Psoas muscle (tissue), 8 donors: ENCODE results near the gene GABBR2. TPM values are rescaled to one million over a fixed set of nuclear protein-coding genes. Genes with fewer than 3 reads are reported as not detected.

ENCODE experiments used
- ATAC-seq, 4 donors: fragments of 200-7000 bp; cut with Tn5 transposase; one replicate each; pipeline ENCODE4 v1.9.1; 2020; ENCODE audit warnings: moderate library complexity in 3 of 4, mild to moderate bottlenecking in 2 of 4
- DNase-seq, 2 donors: peaks; one replicate each; pipeline ENCODE4 v3.0.0-alpha.2; 2020
- H3K27ac ChIP-seq: fragments of 200-600 bp; one replicate; pipeline ENCODE4 v1.8.0; 2022
- H3K27me3 ChIP-seq, 3 donors: fragments of 200-600 bp in 1 of 3; one replicate each; pipeline versions ENCODE4 v1.6.1 to v1.8.0; 2013 to 2022; ENCODE audit warnings: low read length in 2 of 3, mild to moderate bottlenecking in 2 of 3, moderate library complexity in 1 of 3; ENCODE audit not compliant: insufficient read depth in 3 of 3
- H3K36me3 ChIP-seq, 2 donors: fragments of 200-600 bp in 1 of 2; one replicate each; pipeline versions ENCODE4 v1.6.1 to v1.8.0; 2013 to 2022; ENCODE audit warnings: low read depth in 1 of 2, mild to moderate bottlenecking in 1 of 2, moderate library complexity in 1 of 2; ENCODE audit not compliant: insufficient read depth in 1 of 2
- H3K4me1 ChIP-seq: fragments of 200-600 bp; one replicate; pipeline ENCODE4 v1.8.0; 2022
- H3K4me3 ChIP-seq: fragments of 200-600 bp; one replicate; pipeline ENCODE4 v1.8.0; 2022; ENCODE audit warnings: mild to moderate bottlenecking
- H3K9me3 ChIP-seq: fragments of 200-600 bp; one replicate; pipeline ENCODE4 v1.8.0; 2022
- CTCF ChIP-seq: fragments of 200-600 bp; IDR thresholded peaks from one replicate; pipeline ENCODE4 v1.8.0; 2022; ENCODE audit warnings: antibody characterized with exemption
- WGBS, 3 donors: extraction: QIAGEN DNeasy Blood & Tissue Kit; methylation state at CpG; one replicate each; pipeline versions ENCODE4 v1.1.6 to v1.1.7; 2013; 5-methylcytosine and 5-hydroxymethylcytosine counted together
- intact Hi-C, 2 donors: fragments of 100-400 bp; cut with DNase I; formaldehyde crosslinking; loops; one replicate each; pipeline versions ENCODE4 v1.11.0 to v1.14.2; 2022
- polyA plus RNA-seq, 3 donors: library from polyadenylated mRNA; stranded (reverse); fragments of 200-250 nt; gene quantifications; one replicate each; pipeline ENCODE4 v1.2.3, GENCODE V29; 2013
- total RNA-seq, 4 donors: library from RNA; stranded (reverse); fragmentation: NEBNext Ultra II Directional in 2 of 4; extraction: Animal tissue kit (Norgen Biotek cat#: 25700) in 2 of 4; gene quantifications; one replicate each; pipeline versions ENCODE4 v1.2.1 to v1.2.4, GENCODE V29; 2021 to 2023
- donor health status: healthy with polysubstance abuse.
- donor health status: DM: no; HTN: no; CAD: no; lungs with moderate emphysema.
- donor health status: Bipolar disorder and iron deficiency.
- donor health status: healthy.
- donor health status: DM: yes; HTN: yes; CAD: no.
- donor health status: DM: no; HTN: no; CAD: no.
- donor health status: DM: no; HTN: no; CAD: no.
- donor health status: DM: yes; HTN: yes; CAD: no.

Gene GABBR2
- total and polyA plus RNA-seq, 7 donors: 0.08 to 0.66 (median 0.38) TPM

- H3K4me3 ChIP-seq: no peak overlapping the region
- WGBS, 3 donors: 92 to 97% (median 93%) methylated on average over 5 of the region's 5 CpGs
- TF ChIP-seq CTCF: no peak
- DNase-seq (no peak), ATAC-seq (no peak)
- H3K27ac ChIP-seq: no peak overlapping the region
- peaks cover 0 to 56% of the 10 kb centered on the region in 2 donors for H3K36me3 ChIP-seq
- intact Hi-C loops: no loop called here
- H3K4me1 ChIP-seq: no peaks in the 10 kb centered on the region
- no peaks in the 10 kb centered on the region for H3K9me3 ChIP-seq
- H3K27me3 ChIP-seq: no peaks in the 10 kb centered on the region
These were observed 38.7 kb upstream of the GABBR2 start for GRCh38 chr9:98747476-98747875.

GRCh38 chr9:98745470-98745869 is 36.7 kb upstream of the GABBR2 start:
- intact Hi-C loops: no loop called here
- ATAC-seq: no peak
- H3K36me3 ChIP-seq: peaks cover 0 to 46% of the 10 kb centered on the region in 2 donors
- H3K27me3 ChIP-seq: no peaks in the 10 kb centered on the region
- H3K4me3 ChIP-seq: no peak overlapping the region
- WGBS, 3 donors: 87 to 91% (median 87%) methylated on average over 7 of the region's 7 CpGs
- no peaks in the 10 kb centered on the region for H3K4me1 ChIP-seq
- H3K9me3 ChIP-seq: no peaks in the 10 kb centered on the region
- DNase-seq: no peak
- H3K27ac ChIP-seq: no peak overlapping the region
- TF ChIP-seq CTCF: no peak

GRCh38 chr9:98743818-98744611 is 35.3 kb upstream of the GABBR2 start:
- WGBS, 3 donors: 94 to 97% (median 96%) methylated on average over 14 of the region's 14 CpGs
- intact Hi-C loops: no loop called here

DNA sequence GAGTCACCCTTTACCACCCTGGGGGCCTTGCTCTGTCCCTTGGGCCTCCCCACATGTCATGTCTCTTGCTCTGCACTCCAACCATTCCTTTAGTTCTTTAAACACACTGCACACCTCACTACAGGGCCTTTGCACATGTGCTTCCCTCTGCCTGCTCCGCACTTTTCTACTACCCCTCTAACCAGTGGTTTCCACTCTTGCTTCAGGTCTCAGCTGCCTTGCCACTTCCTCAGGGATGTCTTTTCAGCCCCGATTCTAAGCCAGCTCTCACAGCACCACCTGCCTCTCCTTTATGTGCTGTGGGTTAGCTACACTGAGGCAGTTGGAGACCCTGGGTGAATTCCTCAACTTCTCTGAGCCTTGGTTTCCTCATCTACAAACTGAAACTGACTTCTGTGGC is 34.6 kb upstream of the GABBR2 start:
- H3K4me1 ChIP-seq: no peaks in the 10 kb centered on the region
- H3K27me3 ChIP-seq: no peaks in the 10 kb centered on the region
- intact Hi-C loops: no loop called here
- no peak for TF ChIP-seq CTCF
- H3K27ac ChIP-seq: no peak overlapping the region
- H3K4me3 ChIP-seq: no peak overlapping the region
- DNase-seq (no peak), ATAC-seq (no peak)
- peaks cover 0 to 27% of the 10 kb centered on the region in 2 donors for H3K36me3 ChIP-seq
- no peaks in the 10 kb centered on the region for H3K9me3 ChIP-seq
- WGBS, 3 donors: 92 to 95% (median 94%) methylated on average over 2 of the region's 2 CpGs

More at GRCh38 chr9:98743818-98744611, 35.3 kb upstream of the GABBR2 start:
- H3K4me3 ChIP-seq: no peak overlapping the region
- H3K27ac ChIP-seq: no peak overlapping the region
- peaks cover 0 to 33% of the 10 kb centered on the region in 2 donors for H3K36me3 ChIP-seq
- no peak for DNase-seq
- TF ChIP-seq CTCF: no peak
- no peaks in the 10 kb centered on the region for H3K4me1 ChIP-seq
- no peak for ATAC-seq
- no peaks in the 10 kb centered on the region for H3K27me3 ChIP-seq
- no peaks in the 10 kb centered on the region for H3K9me3 ChIP-seq
